Ovary (tissue), 3 donors: ENCODE results near the gene ROR2.

ENCODE experiments used
- CTCF ChIP-seq, 3 donors: fragments of 450-650 bp in 2 of 3; fragments of 200-600 bp in 1 of 3; IDR thresholded peaks; one replicate each; pipeline versions ENCODE4 v1.5.1 to v1.8.0; 2016 to 2022; ENCODE audit warnings: antibody characterized with exemption in 3 of 3, mild to moderate bottlenecking in 1 of 3
- POLR2A ChIP-seq: fragments of 450-650 bp; IDR thresholded peaks from one replicate; pipeline ENCODE4 v1.6.1; 2017; ENCODE audit warnings: antibody characterized with exemption, mild to moderate bottlenecking, moderate library complexity
- donor health status: DM: no; HTN: no; CAD: no.

GRCh38 chr9:91923145-91923544, 26.9 kb downstream of the ROR2 start:
- no peak for TF ChIP-seq CTCF (IDR thresholded peaks at IDR 0.05)
- TF ChIP-seq POLR2A, result no peak
